HG03571 (cell line): ENCODE measurements around the gene DBR1.

Experiments used
- ATAC-seq: cut with Tn5 transposase; IDR thresholded peaks from one replicate; pipeline ENCODE4 v1.9.1; 2021; ENCODE audit not compliant: unreplicated experiment

Gene DBR1

GRCh38 chr3:138174421-138175131 is at the start of gene DBR1:
DBR1 (minus strand) TSS chr3:138174921; CDS start chr3:138174795, 126 bp downstream.
- peak; percentile 93 for ATAC-seq

GRCh38 chr3:138222942-138223287 is 48.2 kb upstream of the DBR1 start:
- ATAC-seq = no peak

GRCh38 chr3:138222131-138222941 is 47.6 kb upstream of the DBR1 start:
- ATAC-seq = no peak

GRCh38 chr3:138220788-138221187 is 46.1 kb upstream of the DBR1 start:
- ATAC-seq = no peak

- ATAC-seq = no peak
These were observed 45.5 kb upstream of the DBR1 start for GRCh38 chr3:138220242-138220641.

GRCh38 chr3:138219255-138219654 is 44.5 kb upstream of the DBR1 start:
- no peak for ATAC-seq

- no peak for ATAC-seq
These were observed 38.8 kb upstream of the DBR1 start for GRCh38 chr3:138213398-138214085.

GRCh38 chr3:138210528-138210927 is 35.8 kb upstream of the DBR1 start:
- ATAC-seq = no peak

- no peak for ATAC-seq
These were observed 31.5 kb upstream of the DBR1 start for GRCh38 chr3:138206196-138206595.

- no peak for ATAC-seq
These were observed 30.8 kb upstream of the DBR1 start for GRCh38 chr3:138205527-138205926.

- ATAC-seq = no peak
These were observed 29.2 kb upstream of the DBR1 start for GRCh38 chr3:138203938-138204337.

- no peak for ATAC-seq
These were observed 28.4 kb upstream of the DBR1 start for GRCh38 chr3:138202945-138203701.

- no peak for ATAC-seq
These were observed 25.7 kb upstream of the DBR1 start for GRCh38 chr3:138200424-138200823.

- no peak for ATAC-seq
These were observed 25.1 kb upstream of the DBR1 start for GRCh38 chr3:138199851-138200250.

- ATAC-seq = no peak
These were observed 22.8 kb upstream of the DBR1 start for GRCh38 chr3:138197524-138197923.

GRCh38 chr3:138197058-138197457 is 22.3 kb upstream of the DBR1 start:
- no peak for ATAC-seq

GRCh38 chr3:138196023-138196422 is 21.3 kb upstream of the DBR1 start:
- ATAC-seq = no peak

- ATAC-seq = no peak
These were observed 20.8 kb upstream of the DBR1 start for GRCh38 chr3:138195481-138195880.

- ATAC-seq = no peak
These were observed 13.5 kb upstream of the DBR1 start for GRCh38 chr3:138188013-138188730.

- peak; percentile 59 for ATAC-seq
These were observed 12.7 kb upstream of the DBR1 start, which contains the start of gene ARMC8 for GRCh38 chr3:138187296-138188012. ARMC8 (plus strand) TSS chr3:138187301; CDS start chr3:138187555, 254 bp downstream.
